Endothelial cell of umbilical vein (primary cell): ENCODE data around the gene GRIN3B. TPM values are rescaled to one million over a fixed set of nuclear protein-coding genes. Genes with fewer than 3 reads are reported as not detected.

Experiments
- BruUV-seq: library from RNA; stranded (reverse); fragments of 400-500 nt; replicated peaks from 2 replicates; lab custom pipeline; 2021; lab: Mats Ljungman, UMichigan
- CTCF ChIA-PET: fragments of 300-600, 350-600 bp; sonication (Branson Sonifier 250); formaldehyde crosslinking; loops from one replicate; lab custom pipeline; 2021; ENCODE audit warnings: antibody characterized with exemption, inconsistent platforms; lab: Charles Lee
- POLR2A ChIA-PET: fragments of 300-600, 350-600 bp; sonication (Branson Sonifier 250); formaldehyde crosslinking; loops from one replicate; lab custom pipeline; 2021; ENCODE audit warnings: antibody characterized with exemption, inconsistent platforms; lab: Charles Lee
- DNase-seq: peaks from one replicate; pipeline ENCODE4 v3.0.0-alpha.2; 2011; ENCODE audit warnings: low read depth, low spot score
- FAIRE-seq: peaks from 2 replicates; lab custom pipeline; 2011; peaks lifted over from hg19 to GRCh38; lab: Jason Lieb, UNC
- H2AFZ ChIP-seq: 2 replicates; pipeline ENCODE4 v1.6.0; 2012; ENCODE audit warnings: low read depth, low read length, control low read depth, inconsistent platforms
- H3K27ac ChIP-seq: 2 replicates; pipeline ENCODE4 v1.5.1; 2011; ENCODE audit warnings: low read depth, mild to moderate bottlenecking, control low read depth, low read length, moderate library complexity; ENCODE audit not compliant: insufficient read depth
- H3K27me3 ChIP-seq, 2 experiments: 2 replicates each; pipeline versions ENCODE4 v1.6.0 to v1.6.1; 2011; ENCODE audit warnings: low read length in 2 of 2, mixed read lengths in 1 of 2; ENCODE audit not compliant: control insufficient read depth in 2 of 2, insufficient read depth in 2 of 2
- H3K36me3 ChIP-seq, 2 experiments: 2 replicates in 1 of 2; 3 replicates in 1 of 2; pipeline ENCODE4 v1.5.1; 2011; ENCODE audit warnings: low read length in 2 of 2, mild to moderate bottlenecking in 1 of 2, moderate library complexity in 1 of 2; ENCODE audit not compliant: control insufficient read depth in 2 of 2, insufficient read depth in 2 of 2; ENCODE audit errors: extremely low read depth in 1 of 2
- H3K4me1 ChIP-seq: 3 replicates; pipeline ENCODE4 v1.5.1; 2011; ENCODE audit warnings: mild to moderate bottlenecking, low read length; ENCODE audit not compliant: control insufficient read depth, insufficient read depth; ENCODE audit errors: extremely low read depth
- H3K4me2 ChIP-seq: 2 replicates; pipeline ENCODE4 v1.6.1; 2011; ENCODE audit warnings: low read length, control low read depth, mixed read lengths; ENCODE audit not compliant: insufficient read depth
- H3K4me3 ChIP-seq, 3 experiments: fragments of 200-600 bp in 1 of 3; sonication (generic), shearing (Covaris generic) in 1 of 3; replicated peaks in 1 of 3; 2 replicates each; pipeline ENCODE4 v1.5.1; 2011 to 2016; ENCODE audit warnings: control low read depth in 3 of 3, low read length in 3 of 3, mild to moderate bottlenecking in 2 of 3, inconsistent platforms in 1 of 3, low read depth in 1 of 3, moderate library complexity in 1 of 3; ENCODE audit not compliant: insufficient read depth in 1 of 3
- H3K79me2 ChIP-seq: 2 replicates; pipeline ENCODE4 v1.6.0; 2012; ENCODE audit warnings: low read length, inconsistent platforms; ENCODE audit not compliant: control insufficient read depth, insufficient read depth
- H3K9ac ChIP-seq: replicated peaks from 2 replicates; pipeline ENCODE3; 2011; ENCODE audit warnings: low read length, control low read depth; ENCODE audit not compliant: insufficient read depth; ENCODE audit errors: extremely low read depth
- H3K9me1 ChIP-seq: replicated peaks from 3 replicates; pipeline ENCODE4 v1.6.0; 2011; ENCODE audit warnings: mild to moderate bottlenecking, low read length; ENCODE audit not compliant: control insufficient read depth, insufficient read depth; ENCODE audit errors: extremely low read depth
- H3K9me3 ChIP-seq: replicated peaks from 2 replicates; pipeline ENCODE4 v1.5.1; 2012; ENCODE audit warnings: low read length, inconsistent platforms; ENCODE audit not compliant: control insufficient read depth, insufficient read depth
- H4K20me1 ChIP-seq: replicated peaks from 2 replicates; pipeline ENCODE3; 2011; ENCODE audit warnings: mild to moderate bottlenecking, low read length; ENCODE audit not compliant: control insufficient read depth, insufficient read depth; ENCODE audit errors: extremely low read depth
- GATA2 ChIP-seq: IDR thresholded peaks from 2 replicates; pipeline ENCODE4 v1.7.0; 2011; ENCODE audit warnings: low read depth, mild to moderate bottlenecking, moderate library complexity, mixed read lengths, low read length; ENCODE audit not compliant: insufficient read length, insufficient read depth
- POLR2A ChIP-seq: IDR thresholded peaks from 2 replicates; pipeline ENCODE4 v1.6.1; 2012; ENCODE audit warnings: low read depth, mild to moderate bottlenecking, control low read depth, low read length
- POLR2AphosphoS5 ChIP-seq: IDR thresholded peaks from 2 replicates; pipeline ENCODE4 v1.6.1; 2012; ENCODE audit warnings: low read depth, mild to moderate bottlenecking, control low read depth, low read length, moderate library complexity; ENCODE audit not compliant: insufficient read depth
- dilution Hi-C: fragments of 300-500 bp; cut with MboI; formaldehyde crosslinking; loops from one replicate; pipeline ENCODE4 v1.15.0; 2019; ENCODE audit warnings: low sequenced_read_pairs; ENCODE audit not compliant: extremely low pct_ligation_motif_present
- intact Hi-C: fragments of 100-400 bp; cut with micrococcal nuclease; formaldehyde crosslinking; loops from one replicate; pipeline ENCODE4 v1.10.0; 2022
- polyA plus RNA-seq, 4 experiments: library from polyadenylated mRNA; depleted of rRNA in 3 of 4; stranded (reverse) in 3 of 4; unstranded in 1 of 4; fragments of >200 nt; gene quantifications; 2 replicates each; pipeline versions ENCODE4 v1.2.1 to v1.2.3, GENCODE V29; 2011 to 2012; ENCODE audit warnings: missing spikeins in 1 of 4
- total RNA-seq: library from RNA; stranded (reverse); gene quantifications from 2 replicates; pipeline ENCODE4 v1.2.3, GENCODE V29; 2021

Gene GRIN3B
- total and polyA plus RNA-seq, 2 donors (not counting 3 experiments of a cell fraction or from before 2014, with no cell fraction given): 0.43 to 0.82 TPM

GRCh38 chr19:1039646-1040475, 39.6 kb downstream of the GRIN3B start, which contains the start of gene ABCA7:
Gene ABCA7, plus strand, starts transcription at chr19:1040107. Its CDS starts 1,255 bp downstream, at chr19:1041362.
- Histone ChIP-seq H3K4me2 (peak within 1 kb of the TSS; percentile 83), H3K79me2 (no peaks in the 10 kb centered on the region), H2AFZ (peak within 1 kb of the TSS; percentile 55), H3K9ac (no peak within 1 kb of the TSS), H3K27ac (no peak within 1 kb of the TSS), H3K9me3 (no peaks in the 10 kb centered on the region), H4K20me1 (no peaks in the 10 kb centered on the region), H3K4me1 (peaks cover 25% of the 10 kb centered on the region), H3K27me3 (no peaks in the 10 kb centered on the region), H3K9me1 (no peaks in the 10 kb centered on the region), H3K4me3 (peak within 1 kb of the TSS; percentile 6 to 51 (median 51)), H3K36me3 (peaks cover 11 to 12% of the 10 kb centered on the region in 2 experiments)
- intact Hi-C loops: loop anchor here (2.0 kb wide), 1 partner anchor 55 kb away; the partner anchor contains the start of gene POLR2E
- FAIRE-seq (peak; percentile 93), DNase-seq (peak; percentile 98)
- dilution Hi-C loops: no loop called here
- POLR2A ChIA-PET: interaction anchor here (0.6 to 1.7 kb wide), 3 partner anchors 9 to 64 kb away, joined by 3 to 36 read pairs (median 3); partner anchors contain the start of gene CNN2
- no TSS peak for BruUV-seq
- CTCF ChIA-PET: interaction anchor here (0.8 to 2.7 kb wide), 4 partner anchors 11 to 27 kb away, joined by 3 to 10 read pairs (median 6); partner anchors contain the start of genes ARHGAP45, CNN2 and RNU6-2
- TF ChIP-seq GATA2: no peak
- peak; percentile 83 for TF ChIP-seq POLR2AphosphoS5
- TF ChIP-seq POLR2A: peak; percentile 44
